DMS79 (cell line): Measurements from ENCODE around the gene GATB.

Experiments used
- DNase-seq: peaks from one replicate; lab custom pipeline; 2025; lab: John Stamatoyannopoulos, UW

GATB gene, protein sequence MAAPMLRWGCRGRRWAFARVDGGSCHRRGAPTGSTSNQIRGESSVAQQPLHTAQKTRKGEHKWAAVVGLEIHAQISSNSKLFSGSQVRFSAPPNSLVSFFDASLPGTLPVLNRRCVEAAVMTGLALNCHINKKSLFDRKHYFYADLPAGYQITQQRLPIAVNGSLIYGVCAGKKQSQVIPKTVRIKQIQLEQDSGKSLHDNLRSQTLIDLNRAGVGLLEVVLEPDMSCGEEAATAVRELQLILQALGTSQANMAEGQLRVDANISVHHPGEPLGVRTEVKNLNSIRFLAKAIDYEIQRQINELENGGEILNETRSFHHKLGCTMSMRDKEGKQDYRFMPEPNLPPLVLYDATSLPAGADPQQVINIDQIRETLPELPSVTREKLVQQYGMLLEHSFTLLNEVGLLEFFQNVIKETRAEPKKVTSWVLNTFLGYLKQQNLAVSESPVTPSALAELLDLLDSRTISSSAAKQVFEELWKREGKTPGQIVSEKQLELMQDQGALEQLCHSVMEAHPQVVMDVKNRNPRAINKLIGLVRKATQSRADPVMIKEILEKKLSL

DNA sequence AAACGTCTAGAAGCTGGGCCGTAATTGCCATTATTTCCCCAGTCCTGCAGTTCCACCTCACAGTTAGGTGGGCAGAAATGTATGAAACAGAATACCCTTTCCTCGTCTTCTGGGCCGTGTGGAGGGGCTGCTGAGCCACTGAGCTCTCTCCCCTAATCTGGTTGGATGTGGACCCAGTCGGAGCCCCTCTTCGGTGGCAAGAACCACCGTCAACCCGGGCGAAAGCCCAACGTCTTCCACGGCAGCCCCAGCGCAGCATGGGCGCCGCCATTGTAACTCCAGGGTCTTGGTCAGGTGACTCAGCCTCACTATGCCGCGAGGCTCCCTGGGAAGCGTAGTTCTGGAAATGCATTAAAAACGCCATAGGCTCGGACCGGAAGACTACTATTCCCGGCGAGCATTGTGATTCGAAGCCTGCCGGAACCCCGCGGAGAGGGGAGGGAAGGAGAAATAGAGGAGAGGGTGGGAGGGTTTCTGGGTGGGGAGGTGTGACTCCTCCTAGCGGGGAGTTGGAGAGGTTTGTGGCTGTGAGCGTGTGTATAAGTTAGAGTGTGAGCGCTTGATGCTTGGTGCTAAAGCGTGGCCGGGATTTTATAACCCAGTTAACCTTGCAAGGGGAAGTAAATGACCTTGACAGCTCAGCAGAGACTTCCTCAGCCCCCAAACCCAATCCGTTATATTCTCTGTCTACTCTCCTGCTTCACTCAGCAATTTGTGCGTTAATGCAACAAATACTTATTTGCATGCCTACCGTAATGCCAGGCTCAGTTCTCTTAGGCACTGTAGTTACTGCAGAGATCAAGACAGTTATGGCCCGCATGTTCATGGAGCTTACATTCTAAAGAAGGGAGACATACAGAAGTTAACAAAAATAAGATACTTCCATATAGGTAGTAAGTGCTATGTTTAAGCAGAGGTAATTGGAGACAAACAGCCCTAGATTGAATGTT, at the start of gene GATB:
GATB (minus strand) TSS at position 296 of the 950 bp plus-strand sequence; CDS start at position 271, 25 bp downstream.
- peak; percentile 79 for DNase-seq

DNA sequence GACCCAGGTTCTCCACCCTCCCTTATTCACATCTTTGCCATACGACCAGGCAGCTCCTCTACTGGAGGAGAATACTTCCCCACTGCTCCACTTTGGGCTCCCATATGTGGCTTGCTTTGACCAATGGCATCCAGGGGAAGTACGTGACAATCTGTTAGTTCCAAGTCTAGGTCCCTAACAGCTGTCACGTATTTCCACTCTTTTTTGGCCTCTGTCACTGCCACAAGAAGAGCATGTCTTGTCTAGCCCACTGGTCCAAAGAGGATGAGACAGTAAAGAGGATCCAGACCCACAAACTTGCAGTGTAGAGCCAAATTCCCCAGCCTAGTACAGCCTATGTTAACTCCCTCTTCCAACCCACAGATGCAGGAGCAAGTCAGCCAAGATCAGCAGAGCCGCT, 49.7 kb upstream of the GATB start:
- DNase-seq, result no peak

DNA sequence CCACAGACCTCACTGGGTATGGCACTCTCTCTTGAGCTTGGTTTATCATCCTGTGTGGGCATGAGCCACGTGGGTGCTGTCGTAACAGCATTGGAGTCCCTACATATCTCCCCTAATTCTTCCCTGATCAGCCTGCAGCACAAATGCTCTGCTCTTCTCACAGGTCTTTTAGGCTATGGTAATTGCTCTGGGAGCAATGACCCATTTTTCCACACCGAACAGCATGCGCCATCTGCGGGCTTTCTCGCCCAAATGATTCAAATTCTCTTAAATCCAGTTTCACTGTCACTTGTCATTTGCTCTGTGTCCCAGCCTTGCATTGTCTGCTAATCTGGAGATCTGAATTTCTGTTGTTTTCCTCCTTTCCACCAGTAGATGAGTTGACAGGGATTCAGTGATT, 48.9 kb upstream of the GATB start:
- no peak for DNase-seq

DNA sequence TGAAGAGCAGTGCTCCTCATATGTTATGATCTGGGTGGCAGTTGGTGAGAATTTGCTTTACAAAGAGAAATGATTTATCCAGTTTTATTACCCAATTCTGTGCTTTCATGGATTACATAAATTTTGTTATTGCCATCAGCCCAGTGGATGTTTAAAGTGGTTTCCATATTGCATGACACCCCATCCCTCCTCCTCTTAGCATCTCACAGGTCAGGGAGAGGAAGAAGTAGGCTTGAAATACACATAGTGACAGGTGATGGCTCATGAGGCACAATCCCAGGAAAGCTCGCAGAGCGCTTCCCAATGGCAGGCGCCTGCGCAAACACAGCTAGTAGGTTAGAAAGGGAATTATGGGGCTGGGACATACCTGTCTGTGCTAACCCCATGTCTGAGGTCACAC, 47.7 kb upstream of the GATB start:
- DNase-seq, result no peak

DNA sequence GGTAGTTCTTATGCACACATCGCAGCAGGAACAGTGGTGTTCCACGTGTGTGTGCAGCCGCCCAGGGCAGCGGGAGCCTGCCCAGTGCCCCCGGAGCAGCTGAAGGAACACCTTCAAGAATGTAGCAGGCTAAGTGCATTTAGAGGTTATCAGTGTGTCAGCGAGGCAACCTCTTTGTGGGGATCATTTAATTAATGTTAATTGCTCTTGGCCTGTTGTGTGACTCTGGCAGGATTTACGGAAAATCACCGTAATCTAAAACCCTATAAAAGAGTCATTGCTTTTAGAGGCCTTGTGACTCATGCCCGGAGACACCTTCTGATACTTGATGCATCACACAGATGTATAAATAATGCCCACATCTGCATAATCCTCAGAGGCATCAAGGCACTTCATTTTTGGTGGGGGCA, 47.3 kb upstream of the GATB start:
- no peak for DNase-seq

DNA sequence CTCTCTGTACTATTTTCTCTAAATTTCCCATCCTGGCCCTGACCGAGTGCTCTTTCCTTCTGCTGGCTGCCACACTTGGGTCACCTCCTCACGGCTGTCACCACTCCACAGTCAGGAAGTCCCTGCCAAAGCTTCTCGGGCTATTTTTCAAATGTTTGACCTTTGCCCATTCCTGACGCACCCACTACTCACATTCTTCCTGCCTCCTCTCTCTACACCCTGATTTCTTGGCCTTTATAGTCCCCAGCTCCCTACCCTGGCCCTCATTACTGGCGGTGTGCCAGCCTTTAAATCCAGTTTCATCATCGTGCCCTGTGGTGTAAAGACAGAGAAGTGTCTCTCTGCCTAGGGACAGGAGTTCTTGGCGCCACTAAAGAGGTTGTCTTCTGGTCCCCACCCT, 46.4 kb upstream of the GATB start:
- DNase-seq, result no peak

DNA sequence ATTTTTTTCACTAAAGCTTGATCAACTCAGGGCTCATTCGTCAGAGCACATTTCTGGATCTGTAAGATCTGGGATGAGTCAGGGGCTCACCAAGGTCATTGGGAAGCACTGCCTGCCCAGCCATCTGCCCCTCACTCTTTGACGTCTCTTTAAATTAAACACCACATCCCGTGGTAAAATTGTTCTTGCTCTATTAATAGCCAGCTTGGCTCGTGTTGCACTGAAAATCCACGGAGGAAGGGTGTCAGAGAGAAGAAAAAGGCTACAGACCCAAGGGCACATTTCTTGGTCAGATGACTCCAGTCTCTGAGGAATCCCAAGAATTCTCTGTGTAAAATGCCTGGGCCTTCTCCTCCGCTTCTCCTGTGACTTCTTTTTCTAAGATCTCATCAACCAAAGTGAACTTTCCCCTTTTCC, 45.7 kb upstream of the GATB start:
- no peak for DNase-seq

DNA sequence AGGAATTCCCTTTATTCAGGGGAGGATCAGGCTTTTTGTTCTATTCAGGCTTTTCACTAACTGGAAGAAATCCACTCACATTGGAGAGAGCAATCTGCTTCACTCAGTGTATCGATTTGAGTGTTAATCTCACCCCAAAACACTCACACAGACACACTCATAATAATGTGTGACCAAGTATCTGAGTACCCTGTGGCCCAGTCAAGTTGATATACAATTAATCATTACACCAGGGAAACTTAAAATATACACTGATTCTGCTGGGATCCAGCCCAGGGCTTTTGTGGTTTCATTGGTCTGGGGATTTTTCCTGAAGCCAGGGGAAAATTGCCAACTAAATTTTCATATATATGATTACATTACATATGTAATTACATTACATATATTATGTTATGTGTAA, 44.0 kb upstream of the GATB start:
- DNase-seq, result no peak

DNA sequence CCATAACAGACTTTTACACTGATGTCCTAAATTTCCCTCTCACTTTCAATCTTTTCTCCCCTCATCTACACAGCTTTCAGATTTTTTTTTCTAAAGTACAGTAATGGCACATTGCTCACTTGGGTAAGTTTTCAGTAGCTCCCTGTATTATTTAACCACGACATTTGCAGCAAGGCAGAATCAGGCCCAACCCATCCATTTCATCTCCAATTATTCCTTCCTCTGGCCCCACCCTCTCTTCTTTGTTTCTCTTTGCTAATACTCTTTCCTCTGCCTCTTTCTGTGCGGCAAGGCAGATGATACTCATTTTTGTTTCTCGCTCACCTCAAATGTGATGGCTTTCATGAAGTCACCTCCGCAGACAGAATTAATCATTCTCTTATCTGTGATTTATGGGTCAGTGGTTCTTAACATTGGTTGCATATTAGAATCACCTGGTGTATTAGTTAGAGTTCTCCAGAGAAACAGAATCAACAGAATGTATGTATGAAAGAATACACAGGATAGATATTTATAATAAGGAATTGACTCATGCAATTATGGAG, 43.4 kb upstream of the GATB start:
- no peak for DNase-seq

DNA sequence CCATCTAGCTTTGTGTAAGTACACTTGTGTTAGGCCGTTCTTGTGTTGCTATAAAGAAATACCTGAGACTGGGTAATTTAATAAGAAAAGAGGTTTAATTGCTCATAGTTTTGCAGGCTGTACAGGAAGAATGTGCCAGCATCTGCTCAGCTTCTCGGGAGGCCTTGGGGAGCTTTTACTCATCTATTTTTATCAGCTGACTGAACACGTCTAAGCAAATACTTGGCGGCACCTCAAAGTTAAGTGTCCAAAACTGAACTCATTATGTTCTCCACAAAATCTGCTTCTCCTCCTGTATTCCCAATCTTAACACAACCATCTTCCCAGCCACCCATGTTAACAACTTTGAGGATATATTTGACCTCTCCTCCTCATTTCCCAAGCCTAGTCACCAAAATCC, 42.4 kb upstream of the GATB start:
- DNase-seq, result no peak

DNA sequence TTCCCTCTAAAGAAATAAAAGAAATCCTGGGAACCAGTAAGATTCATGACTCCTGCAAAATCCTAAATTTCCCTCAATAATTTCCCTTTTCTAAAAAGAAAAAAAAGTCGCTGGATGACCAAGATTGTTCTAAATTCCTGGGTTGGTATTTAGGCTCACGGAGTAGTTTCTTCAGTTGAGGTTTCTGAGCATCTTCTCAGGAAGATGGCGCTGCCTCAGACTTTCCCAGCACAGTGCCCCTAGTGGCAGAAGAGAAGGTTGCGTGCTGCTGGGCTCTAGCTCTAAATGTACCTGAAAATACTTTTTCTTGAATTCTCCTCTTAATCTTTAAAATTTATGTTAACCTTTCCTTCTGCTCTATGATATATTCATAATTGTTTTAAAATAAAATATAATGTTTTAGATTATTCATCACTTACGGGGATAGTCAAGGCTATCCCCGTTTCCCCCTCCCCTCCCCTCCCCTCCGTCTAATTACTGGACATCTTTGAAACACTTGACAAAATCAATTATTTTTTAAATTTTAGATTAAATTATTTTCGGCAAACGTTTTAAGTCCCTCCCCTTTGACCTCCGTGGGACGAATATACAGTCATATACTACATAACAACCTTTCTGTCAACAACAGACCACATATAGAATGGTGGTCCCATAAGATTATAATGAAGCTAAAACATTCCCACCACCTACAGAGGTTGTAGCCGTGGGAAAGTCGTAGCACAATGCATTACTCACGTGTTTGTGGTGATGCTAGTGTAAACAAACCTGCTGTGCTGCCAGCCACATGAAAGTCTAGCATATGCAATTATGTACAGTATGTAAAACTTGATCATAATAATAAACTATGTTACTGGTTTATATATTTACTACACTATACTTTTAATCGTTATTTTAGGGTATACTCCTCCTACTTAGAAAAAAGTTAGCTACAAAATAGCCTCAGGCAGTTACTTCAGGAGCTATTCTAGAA, 41.0 kb upstream of the GATB start:
- DNase-seq, result no peak

DNA sequence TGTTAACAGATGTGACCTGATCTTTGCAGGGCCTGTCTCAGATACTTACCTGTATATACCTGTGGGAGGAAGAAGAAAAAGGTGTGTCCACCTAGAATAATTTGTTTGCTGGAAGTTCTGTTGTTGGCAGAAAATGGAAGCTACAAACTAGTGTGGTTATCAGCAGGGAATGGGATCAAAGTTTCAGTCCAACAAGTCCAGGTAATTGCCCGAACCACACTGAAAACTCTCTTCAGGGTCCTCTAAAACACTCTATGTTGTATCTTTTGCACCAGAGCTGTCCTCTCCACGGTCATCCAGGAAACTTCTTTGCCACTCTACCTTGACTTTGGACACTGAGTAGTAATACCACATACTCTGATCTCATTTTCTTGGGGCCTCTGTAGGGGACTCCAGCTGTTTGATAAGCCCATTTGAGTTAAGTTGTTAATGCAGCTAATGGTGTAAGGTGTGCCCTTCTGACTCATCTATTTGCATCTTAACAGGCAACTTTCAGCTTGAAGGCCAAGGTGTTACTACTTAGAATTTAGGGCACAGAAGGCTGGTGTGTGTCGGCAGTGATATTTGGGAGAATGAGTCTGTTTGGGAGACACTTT, 38.7 kb upstream of the GATB start:
- no peak for DNase-seq

DNA sequence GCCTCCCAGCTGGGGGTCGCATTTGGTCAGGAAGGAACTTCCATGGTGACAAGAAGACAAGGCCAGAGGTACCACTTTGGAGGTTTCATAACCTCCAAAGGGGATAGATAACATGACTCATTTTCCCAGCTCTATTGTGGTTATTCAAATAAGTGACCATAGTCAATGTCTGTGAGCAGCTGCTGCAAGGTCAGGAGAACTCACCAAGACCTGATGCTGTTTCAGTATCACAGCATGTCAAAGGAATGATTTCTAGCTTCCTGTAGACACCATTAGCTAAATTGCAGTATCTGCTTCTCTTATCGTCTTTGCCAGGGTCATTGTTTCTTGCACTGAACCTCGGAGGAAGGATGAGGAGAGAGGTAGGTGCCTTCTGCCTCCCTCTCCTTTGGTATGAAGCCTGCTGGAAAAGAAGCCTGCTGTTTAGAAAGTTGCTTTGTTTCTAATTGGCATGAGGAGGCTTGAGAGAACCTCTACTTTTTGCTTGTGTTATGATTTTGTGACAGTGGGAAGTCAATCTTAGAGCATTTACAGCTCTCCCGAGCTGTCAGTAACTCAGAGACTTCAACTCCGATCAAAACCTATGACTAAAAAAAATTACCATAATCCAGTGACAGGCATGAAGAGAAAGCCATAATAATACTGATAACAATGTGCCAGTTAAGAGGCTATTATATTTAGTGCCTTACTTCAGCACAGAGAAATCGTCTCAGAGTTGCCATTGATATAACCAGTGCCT, 38.0 kb upstream of the GATB start:
- no peak for DNase-seq

DNA sequence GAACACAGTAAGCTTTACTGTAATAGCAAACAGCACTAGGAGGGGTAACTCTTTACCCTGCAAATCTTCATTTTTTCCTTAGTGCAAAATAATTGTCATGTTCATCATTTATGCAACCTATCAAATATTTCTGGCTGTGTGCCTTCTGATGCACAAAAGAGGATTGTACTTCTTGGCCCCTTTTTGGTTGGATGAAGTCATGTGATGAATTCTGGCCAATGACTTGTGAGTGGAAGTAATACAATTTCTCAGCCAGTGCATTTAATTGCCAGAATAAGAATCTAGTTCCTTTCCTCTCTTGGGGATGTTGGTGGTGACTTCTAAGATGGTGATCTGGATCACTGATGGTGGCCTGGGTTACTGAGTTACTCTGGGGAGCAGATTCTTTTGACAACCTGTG, 37.0 kb upstream of the GATB start:
- no peak for DNase-seq

DNA sequence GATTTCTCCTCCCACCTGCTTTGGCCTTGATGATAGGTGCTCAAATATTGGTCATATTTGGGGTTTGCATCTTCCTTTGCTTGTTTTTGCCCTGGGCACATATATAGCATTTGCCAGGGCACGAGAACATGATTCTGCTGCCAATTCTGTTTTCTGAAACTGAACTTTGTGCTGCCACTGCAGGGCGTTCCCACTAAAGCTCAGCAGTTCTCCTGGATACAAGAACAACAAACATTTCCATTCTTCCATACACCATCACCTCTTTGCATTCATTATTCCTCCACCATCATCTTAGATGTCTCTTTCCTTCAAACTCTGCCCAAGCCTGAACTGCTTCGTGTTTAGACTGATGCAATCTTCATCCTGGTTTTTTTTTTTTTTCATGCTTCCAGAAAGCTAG, 36.3 kb upstream of the GATB start:
- DNase-seq, result no peak

DNA sequence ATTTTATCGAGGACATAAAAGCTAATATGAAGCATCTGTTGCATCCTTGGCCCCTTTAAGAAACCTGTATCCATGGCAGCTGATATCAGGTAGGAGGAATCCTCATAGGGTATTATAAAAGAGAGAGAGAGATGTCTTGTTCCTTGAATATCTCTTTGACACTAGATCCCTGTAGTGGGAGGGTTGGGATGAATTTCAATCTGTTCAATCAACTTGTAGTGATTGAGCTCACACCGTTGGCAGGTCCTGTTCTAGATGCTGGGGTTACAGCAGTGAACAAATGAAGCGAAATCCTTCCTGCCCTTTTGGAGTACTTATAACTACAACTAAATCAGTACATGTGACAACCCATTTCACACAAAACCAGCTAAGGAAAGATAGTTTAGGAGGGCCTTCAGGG, 35.3 kb upstream of the GATB start:
- DNase-seq, result no peak

DNA sequence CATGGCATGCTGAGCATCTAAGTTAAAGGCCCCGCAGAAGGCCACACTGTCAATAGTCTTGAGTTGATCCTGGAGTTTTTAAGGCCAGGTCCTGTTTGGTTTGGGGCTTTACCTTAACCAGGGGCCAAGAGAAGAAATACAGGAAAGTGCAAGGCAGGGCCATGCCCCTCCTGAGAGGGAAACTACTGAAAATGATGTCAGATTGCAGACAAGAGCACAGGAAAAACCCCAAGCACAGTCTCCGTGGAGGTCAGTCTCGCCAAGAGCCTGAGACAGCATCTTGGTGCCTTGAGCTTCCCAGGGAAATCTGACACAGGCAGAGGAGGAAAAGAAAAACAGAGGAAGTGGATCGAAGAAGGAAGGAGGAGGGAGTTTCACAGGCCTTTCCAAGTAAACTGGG, 32.2 kb upstream of the GATB start:
- no peak for DNase-seq

DNA sequence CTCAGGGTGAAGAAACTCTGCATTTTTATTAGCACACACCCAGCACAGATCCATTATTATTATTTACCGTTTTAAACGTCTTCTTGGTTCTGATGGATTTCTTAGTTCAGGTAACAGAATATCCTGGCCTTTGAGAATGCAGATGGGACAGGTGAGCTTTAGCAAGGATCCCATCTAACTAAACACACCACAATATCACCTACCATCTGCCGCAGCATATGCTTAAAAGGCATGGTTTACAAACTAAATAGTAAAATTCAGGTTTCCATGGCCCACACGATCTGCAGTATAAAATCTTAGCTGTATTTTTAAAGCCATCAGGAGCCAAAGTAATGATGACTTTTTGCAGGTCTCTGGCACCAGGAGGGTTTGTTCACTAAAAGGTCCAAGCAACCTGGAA, 31.7 kb upstream of the GATB start:
- no peak for DNase-seq

DNA sequence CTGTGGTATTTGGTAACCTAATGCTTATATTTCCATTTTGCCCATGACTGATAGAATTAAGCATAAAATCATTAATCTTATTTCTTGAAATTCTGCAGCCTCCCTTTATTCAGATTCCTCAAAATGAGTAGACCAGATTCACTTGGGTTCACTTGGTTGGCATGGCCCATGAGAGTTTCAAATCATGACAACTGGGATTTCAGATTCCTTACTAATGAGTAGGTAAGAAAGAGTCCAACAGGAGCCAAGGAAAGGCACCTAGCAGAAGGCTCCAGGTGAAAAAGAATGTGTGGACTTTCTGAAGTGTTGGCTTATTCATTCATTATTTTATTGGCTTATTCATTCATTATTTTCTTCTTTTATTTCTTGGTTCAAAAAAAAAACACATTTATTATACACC, 27.2 kb upstream of the GATB start:
- no peak for DNase-seq

DNA sequence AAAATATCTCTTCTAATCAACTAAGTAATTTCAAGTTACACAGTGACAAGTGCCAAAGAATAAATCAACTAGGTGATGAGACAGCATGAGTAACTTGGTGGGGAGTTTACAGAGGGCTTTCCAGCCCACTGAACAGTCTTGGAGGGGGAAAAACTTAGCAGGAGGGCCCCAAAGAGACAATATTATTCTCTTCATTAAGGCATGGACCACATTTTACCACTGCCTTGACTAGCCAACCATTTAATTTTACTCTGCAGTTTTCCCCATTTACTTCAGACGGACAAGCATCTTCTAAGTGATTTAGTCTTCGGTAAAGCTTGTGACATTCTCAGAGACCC, 25.3 kb upstream of the GATB start:
- DNase-seq, result no peak
